GM23338 (cell line): ENCODE measurements around the gene CDC23. TPM values are rescaled to one million over a fixed set of nuclear protein-coding genes. Genes with fewer than 3 reads are reported as not detected.
A peak's percentile ranks its signal among the peaks of the same experiment; 100 is the strongest.

Experiments used
- ATAC-seq: fragments of 200-7000 bp; cut with Tn5 transposase; 3 replicates; pipeline ENCODE4 v1.9.1; 2020
- DNase-seq: peaks from one replicate; pipeline ENCODE4 v3.0.0-alpha.2; 2015; ENCODE audit warnings: low spot score
- H2AFZ ChIP-seq: fragments of 200-600 bp; sonication (generic); 2 replicates; pipeline ENCODE4 v1.8.0; 2016; ENCODE audit warnings: antibody characterized with exemption, mild to moderate bottlenecking, moderate library complexity
- H3F3A ChIP-seq: fragments of 200-600 bp; sonication (generic); replicated peaks from 2 replicates; pipeline ENCODE4 v1.8.0; 2017; ENCODE audit warnings: antibody characterized with exemption, mixed run types, low read depth
- H3K27ac ChIP-seq: fragments of 200-600 bp; sonication (generic); 2 replicates; pipeline ENCODE4 v1.6.1; 2016; ENCODE audit warnings: low read depth
- H3K27me3 ChIP-seq: fragments of 200-600 bp; sonication (generic); 2 replicates; pipeline ENCODE4 v1.8.0; 2016; ENCODE audit warnings: mild to moderate bottlenecking, mixed run types, moderate library complexity; ENCODE audit not compliant: insufficient read depth
- H3K36me3 ChIP-seq: fragments of 200-600 bp; sonication (generic); 2 replicates; pipeline ENCODE4 v1.8.0; 2016; ENCODE audit warnings: mild to moderate bottlenecking; ENCODE audit not compliant: insufficient read depth
- H3K4me1 ChIP-seq: fragments of 200-600 bp; sonication (generic); 2 replicates; pipeline ENCODE4 v1.8.0; 2016; ENCODE audit warnings: mild to moderate bottlenecking, moderate library complexity; ENCODE audit not compliant: insufficient read depth
- H3K4me2 ChIP-seq: fragments of 200-600 bp; sonication (generic); 2 replicates; pipeline ENCODE4 v1.7.1; 2017; ENCODE audit warnings: mixed run types
- H3K4me3 ChIP-seq: fragments of 200-600 bp; sonication (generic); 2 replicates; pipeline ENCODE4 v1.6.1; 2016; ENCODE audit warnings: mixed run types
- H3K79me2 ChIP-seq: fragments of 200-600 bp; sonication (generic); replicated peaks from 2 replicates; pipeline ENCODE4 v1.8.0; 2017; ENCODE audit warnings: mild to moderate bottlenecking; ENCODE audit not compliant: insufficient read depth
- H3K9me2 ChIP-seq: fragments of 200-600 bp; sonication (generic); 2 replicates; pipeline ENCODE4 v1.8.0; 2017; ENCODE audit not compliant: insufficient read depth
- H4K20me1 ChIP-seq: fragments of 200-600 bp; sonication (generic); replicated peaks from 2 replicates; pipeline ENCODE4 v1.8.0; 2017; ENCODE audit warnings: mild to moderate bottlenecking; ENCODE audit not compliant: insufficient read depth
- H3K27ac Mint-ChIP-seq: 2 replicates; pipeline ENCODE4 v1.8.0; 2020; ENCODE audit warnings: inconsistent platforms, mild to moderate bottlenecking, moderate library complexity, mixed read lengths
- H3K27me3 Mint-ChIP-seq: 3 replicates; pipeline ENCODE4 v1.8.0; 2022; ENCODE audit warnings: low read depth, mild to moderate bottlenecking, moderate library complexity, mixed read lengths, inconsistent platforms; ENCODE audit not compliant: insufficient read depth, poor library complexity
- H3K36me3 Mint-ChIP-seq: 3 replicates; pipeline ENCODE4 v1.8.0; 2021; ENCODE audit warnings: low read depth, mild to moderate bottlenecking, inconsistent platforms, moderate library complexity, mixed read lengths
- H3K4me1 Mint-ChIP-seq: 3 replicates; pipeline ENCODE4 v1.8.0; 2020; ENCODE audit warnings: mild to moderate bottlenecking, inconsistent platforms, mixed read lengths
- H3K4me3 Mint-ChIP-seq: 3 replicates; pipeline ENCODE4 v1.8.0; 2021; ENCODE audit warnings: moderate library complexity, mild to moderate bottlenecking, inconsistent platforms, mixed read lengths
- H3K9me3 Mint-ChIP-seq: 3 replicates; pipeline ENCODE4 v1.8.0; 2020; ENCODE audit warnings: moderate library complexity, mild to moderate bottlenecking, inconsistent platforms, mixed read lengths
- CREB1 ChIP-seq: fragments of 250-450 bp; sonication (Bioruptor Pico); IDR thresholded peaks from 2 replicates; pipeline ENCODE4 v1.5.0; 2020; ENCODE audit warnings: low read depth, mild to moderate bottlenecking, moderate library complexity
- EZH2 ChIP-seq: fragments of 200-600 bp; sonication (generic); IDR thresholded peaks from one replicate; pipeline ENCODE4 v1.8.0; 2017; ENCODE audit warnings: antibody characterized with exemption, mild to moderate bottlenecking, low read depth; ENCODE audit not compliant: unreplicated experiment
- EZH2phosphoT487 ChIP-seq: fragments of 200-600 bp; sonication (generic); IDR thresholded peaks from one replicate; pipeline ENCODE4 v1.8.1; 2018; ENCODE audit warnings: antibody characterized with exemption; ENCODE audit not compliant: unreplicated experiment
- JUNB ChIP-seq: IDR thresholded peaks from one replicate; pipeline ENCODE4 v1.6.1; 2016; ENCODE audit warnings: antibody characterized with exemption; ENCODE audit not compliant: unreplicated experiment
- NANOG ChIP-seq: IDR thresholded peaks from 2 replicates; pipeline ENCODE4 v1.6.1; 2016; ENCODE audit warnings: antibody characterized with exemption, borderline replicate concordance
- POLR2AphosphoS5 ChIP-seq: IDR thresholded peaks from 2 replicates; pipeline ENCODE4 v1.6.1; 2016; ENCODE audit warnings: antibody characterized with exemption, low read depth
- STAT1 ChIP-seq: IDR thresholded peaks from one replicate; pipeline ENCODE4 v1.6.1; 2016; ENCODE audit warnings: antibody characterized with exemption; ENCODE audit not compliant: unreplicated experiment
- ZNF114 ChIP-seq: fragments of 250-450 bp; sonication (Bioruptor Pico); IDR thresholded peaks from 2 replicates; pipeline ENCODE4 v1.5.0; 2020; ENCODE audit warnings: mild to moderate bottlenecking, moderate library complexity
- ZNF331 ChIP-seq: fragments of 250-450 bp; sonication (Bioruptor Pico); IDR thresholded peaks from 2 replicates; pipeline ENCODE4 v1.5.0; 2020; ENCODE audit warnings: low read depth, mild to moderate bottlenecking, moderate library complexity
- polyA plus RNA-seq: library from polyadenylated mRNA; unstranded; fragments of >200 nt; fragmentation: Nextera tagmentation; extraction: Ambion mirVana; gene quantifications from 2 replicates; pipeline ENCODE4 v1.2.1, GENCODE V29; 2016
- total RNA-seq: library from RNA; depleted of rRNA; stranded (reverse); fragments of >200 nt; shearing (Covaris generic); gene quantifications from 2 replicates; pipeline ENCODE4 v1.2.3, GENCODE V29; 2014
- TF ChIP-seq, protein P1 (sequence below): IDR thresholded peaks from 2 replicates; pipeline ENCODE4 v1.6.1; 2016; ENCODE audit warnings: antibody characterized with exemption
- TF ChIP-seq, protein P2 (sequence below): fragments of 250-450 bp; sonication (Bioruptor Pico); IDR thresholded peaks from 2 replicates; pipeline ENCODE4 v1.5.0; 2020; ENCODE audit warnings: mild to moderate bottlenecking, moderate library complexity
- TF ChIP-seq, protein P3 (sequence below): IDR thresholded peaks from one replicate; pipeline ENCODE4 v1.6.1; 2018; ENCODE audit warnings: antibody characterized with exemption; ENCODE audit not compliant: unreplicated experiment
- TF ChIP-seq, protein P4 (sequence below), 2 experiments: fragments of 200-600 bp in 1 of 2; sonication (generic) in 1 of 2; conservative IDR thresholded peaks; 2 replicates each; pipeline versions ENCODE4 v1.5.1 to v1.6.1; 2016 to 2017; ENCODE audit warnings: antibody characterized with exemption in 2 of 2, low read depth in 2 of 2, mild to moderate bottlenecking in 2 of 2, moderate library complexity in 1 of 2

CDC23 gene
- total and polyA plus RNA-seq, 2 experiments from 2014 or later: 28.0 to 45.9 TPM

DNA sequence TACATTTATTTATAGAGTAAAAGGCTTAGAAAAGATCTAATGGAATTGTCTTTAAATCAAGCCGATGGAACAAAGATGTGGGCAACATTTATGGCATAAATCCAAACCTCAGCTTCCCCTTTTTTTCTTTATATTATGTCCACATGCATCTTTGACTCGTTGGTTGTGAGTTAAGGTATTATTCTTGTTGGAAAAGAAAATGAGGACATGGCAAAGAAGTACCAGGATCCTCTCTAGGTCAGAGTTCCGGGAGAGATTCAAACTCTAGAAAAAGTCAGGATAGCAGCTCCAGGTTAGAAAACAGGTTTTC is 73.4 kb downstream of the CDC23 start:
- no peak for ATAC-seq

More for the DNA sequence above, 73.4 kb downstream of the CDC23 start:
- H3K27me3 ChIP-seq: no peaks in the 10 kb centered on the region; the same call in 1 of the 2 replicates
- H3K4me3 ChIP-seq: peak overlapping the region; percentile 53
- Mint-ChIP-seq H3K4me3 (peak overlapping the region; percentile 82), H3K4me1 (peaks cover 5% of the 10 kb centered on the region; the same call in 2 of the 3 replicates), H3K9me3 (no peaks in the 10 kb centered on the region), H3K27ac (no peak overlapping the region), H3K36me3 (no peaks in the 10 kb centered on the region), H3K27me3 (peaks cover 2% of the 10 kb centered on the region)
- H3K4me1 ChIP-seq: peaks cover 3% of the 10 kb centered on the region; the same call in 1 of the 2 replicates
- H4K20me1 ChIP-seq: no peaks in the 10 kb centered on the region
- H3K9me2 ChIP-seq: no peaks in the 10 kb centered on the region
- H2AFZ ChIP-seq: peak overlapping the region; percentile 69; the same call in 1 of the 2 replicates
- DNase-seq: no peak
- peak overlapping the region; percentile 56 for H3K4me2 ChIP-seq
- no peaks in the 10 kb centered on the region for H3F3A ChIP-seq
- H3K36me3 ChIP-seq: no peaks in the 10 kb centered on the region
- H3K27ac ChIP-seq: no peak overlapping the region
- no peaks in the 10 kb centered on the region for H3K79me2 ChIP-seq
- TF ChIP-seq ZNF114 (CRISPR knock-in tag) (no peak), JUNB (no peak), POLR2AphosphoS5 (no peak), ZNF331 (CRISPR knock-in tag) (no peak), CREB1 (CRISPR knock-in tag) (no peak), EZH2phosphoT487 (no peak), NANOG (no peak), EZH2 (no peak), STAT1 (no peak)
- TF ChIP-seq, protein P1, sequence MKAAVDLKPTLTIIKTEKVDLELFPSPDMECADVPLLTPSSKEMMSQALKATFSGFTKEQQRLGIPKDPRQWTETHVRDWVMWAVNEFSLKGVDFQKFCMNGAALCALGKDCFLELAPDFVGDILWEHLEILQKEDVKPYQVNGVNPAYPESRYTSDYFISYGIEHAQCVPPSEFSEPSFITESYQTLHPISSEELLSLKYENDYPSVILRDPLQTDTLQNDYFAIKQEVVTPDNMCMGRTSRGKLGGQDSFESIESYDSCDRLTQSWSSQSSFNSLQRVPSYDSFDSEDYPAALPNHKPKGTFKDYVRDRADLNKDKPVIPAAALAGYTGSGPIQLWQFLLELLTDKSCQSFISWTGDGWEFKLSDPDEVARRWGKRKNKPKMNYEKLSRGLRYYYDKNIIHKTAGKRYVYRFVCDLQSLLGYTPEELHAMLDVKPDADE: no peak
- TF ChIP-seq, protein P2, sequence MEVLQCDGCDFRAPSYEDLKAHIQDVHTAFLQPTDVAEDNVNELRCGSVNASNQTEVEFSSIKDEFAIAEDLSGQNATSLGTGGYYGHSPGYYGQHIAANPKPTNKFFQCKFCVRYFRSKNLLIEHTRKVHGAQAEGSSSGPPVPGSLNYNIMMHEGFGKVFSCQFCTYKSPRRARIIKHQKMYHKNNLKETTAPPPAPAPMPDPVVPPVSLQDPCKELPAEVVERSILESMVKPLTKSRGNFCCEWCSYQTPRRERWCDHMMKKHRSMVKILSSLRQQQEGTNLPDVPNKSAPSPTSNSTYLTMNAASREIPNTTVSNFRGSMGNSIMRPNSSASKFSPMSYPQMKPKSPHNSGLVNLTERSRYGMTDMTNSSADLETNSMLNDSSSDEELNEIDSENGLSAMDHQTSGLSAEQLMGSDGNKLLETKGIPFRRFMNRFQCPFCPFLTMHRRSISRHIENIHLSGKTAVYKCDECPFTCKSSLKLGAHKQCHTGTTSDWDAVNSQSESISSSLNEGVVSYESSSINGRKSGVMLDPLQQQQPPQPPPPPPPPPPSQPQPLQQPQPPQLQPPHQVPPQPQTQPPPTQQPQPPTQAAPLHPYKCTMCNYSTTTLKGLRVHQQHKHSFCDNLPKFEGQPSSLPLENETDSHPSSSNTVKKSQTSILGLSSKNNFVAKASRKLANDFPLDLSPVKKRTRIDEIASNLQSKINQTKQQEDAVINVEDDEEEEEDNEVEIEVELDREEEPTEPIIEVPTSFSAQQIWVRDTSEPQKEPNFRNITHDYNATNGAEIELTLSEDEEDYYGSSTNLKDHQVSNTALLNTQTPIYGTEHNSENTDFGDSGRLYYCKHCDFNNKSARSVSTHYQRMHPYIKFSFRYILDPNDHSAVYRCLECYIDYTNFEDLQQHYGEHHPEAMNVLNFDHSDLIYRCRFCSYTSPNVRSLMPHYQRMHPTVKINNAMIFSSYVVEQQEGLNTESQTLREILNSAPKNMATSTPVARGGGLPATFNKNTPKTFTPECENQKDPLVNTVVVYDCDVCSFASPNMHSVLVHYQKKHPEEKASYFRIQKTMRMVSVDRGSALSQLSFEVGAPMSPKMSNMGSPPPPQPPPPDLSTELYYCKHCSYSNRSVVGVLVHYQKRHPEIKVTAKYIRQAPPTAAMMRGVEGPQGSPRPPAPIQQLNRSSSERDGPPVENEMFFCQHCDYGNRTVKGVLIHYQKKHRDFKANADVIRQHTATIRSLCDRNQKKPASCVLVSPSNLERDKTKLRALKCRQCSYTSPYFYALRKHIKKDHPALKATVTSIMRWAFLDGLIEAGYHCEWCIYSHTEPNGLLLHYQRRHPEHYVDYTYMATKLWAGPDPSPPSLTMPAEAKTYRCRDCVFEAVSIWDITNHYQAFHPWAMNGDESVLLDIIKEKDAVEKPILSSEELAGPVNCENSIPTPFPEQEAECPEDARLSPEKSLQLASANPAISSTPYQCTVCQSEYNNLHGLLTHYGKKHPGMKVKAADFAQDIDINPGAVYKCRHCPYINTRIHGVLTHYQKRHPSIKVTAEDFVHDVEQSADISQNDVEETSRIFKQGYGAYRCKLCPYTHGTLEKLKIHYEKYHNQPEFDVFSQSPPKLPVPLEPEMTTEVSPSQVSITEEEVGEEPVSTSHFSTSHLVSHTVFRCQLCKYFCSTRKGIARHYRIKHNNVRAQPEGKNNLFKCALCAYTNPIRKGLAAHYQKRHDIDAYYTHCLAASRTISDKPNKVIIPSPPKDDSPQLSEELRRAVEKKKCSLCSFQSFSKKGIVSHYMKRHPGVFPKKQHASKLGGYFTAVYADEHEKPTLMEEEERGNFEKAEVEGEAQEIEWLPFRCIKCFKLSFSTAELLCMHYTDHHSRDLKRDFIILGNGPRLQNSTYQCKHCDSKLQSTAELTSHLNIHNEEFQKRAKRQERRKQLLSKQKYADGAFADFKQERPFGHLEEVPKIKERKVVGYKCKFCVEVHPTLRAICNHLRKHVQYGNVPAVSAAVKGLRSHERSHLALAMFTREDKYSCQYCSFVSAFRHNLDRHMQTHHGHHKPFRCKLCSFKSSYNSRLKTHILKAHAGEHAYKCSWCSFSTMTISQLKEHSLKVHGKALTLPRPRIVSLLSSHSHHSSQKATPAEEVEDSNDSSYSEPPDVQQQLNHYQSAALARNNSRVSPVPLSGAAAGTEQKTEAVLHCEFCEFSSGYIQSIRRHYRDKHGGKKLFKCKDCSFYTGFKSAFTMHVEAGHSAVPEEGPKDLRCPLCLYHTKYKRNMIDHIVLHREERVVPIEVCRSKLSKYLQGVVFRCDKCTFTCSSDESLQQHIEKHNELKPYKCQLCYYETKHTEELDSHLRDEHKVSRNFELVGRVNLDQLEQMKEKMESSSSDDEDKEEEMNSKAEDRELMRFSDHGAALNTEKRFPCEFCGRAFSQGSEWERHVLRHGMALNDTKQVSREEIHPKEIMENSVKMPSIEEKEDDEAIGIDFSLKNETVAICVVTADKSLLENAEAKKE (CRISPR knock-in tag): no peak
- TF ChIP-seq, protein P3, sequence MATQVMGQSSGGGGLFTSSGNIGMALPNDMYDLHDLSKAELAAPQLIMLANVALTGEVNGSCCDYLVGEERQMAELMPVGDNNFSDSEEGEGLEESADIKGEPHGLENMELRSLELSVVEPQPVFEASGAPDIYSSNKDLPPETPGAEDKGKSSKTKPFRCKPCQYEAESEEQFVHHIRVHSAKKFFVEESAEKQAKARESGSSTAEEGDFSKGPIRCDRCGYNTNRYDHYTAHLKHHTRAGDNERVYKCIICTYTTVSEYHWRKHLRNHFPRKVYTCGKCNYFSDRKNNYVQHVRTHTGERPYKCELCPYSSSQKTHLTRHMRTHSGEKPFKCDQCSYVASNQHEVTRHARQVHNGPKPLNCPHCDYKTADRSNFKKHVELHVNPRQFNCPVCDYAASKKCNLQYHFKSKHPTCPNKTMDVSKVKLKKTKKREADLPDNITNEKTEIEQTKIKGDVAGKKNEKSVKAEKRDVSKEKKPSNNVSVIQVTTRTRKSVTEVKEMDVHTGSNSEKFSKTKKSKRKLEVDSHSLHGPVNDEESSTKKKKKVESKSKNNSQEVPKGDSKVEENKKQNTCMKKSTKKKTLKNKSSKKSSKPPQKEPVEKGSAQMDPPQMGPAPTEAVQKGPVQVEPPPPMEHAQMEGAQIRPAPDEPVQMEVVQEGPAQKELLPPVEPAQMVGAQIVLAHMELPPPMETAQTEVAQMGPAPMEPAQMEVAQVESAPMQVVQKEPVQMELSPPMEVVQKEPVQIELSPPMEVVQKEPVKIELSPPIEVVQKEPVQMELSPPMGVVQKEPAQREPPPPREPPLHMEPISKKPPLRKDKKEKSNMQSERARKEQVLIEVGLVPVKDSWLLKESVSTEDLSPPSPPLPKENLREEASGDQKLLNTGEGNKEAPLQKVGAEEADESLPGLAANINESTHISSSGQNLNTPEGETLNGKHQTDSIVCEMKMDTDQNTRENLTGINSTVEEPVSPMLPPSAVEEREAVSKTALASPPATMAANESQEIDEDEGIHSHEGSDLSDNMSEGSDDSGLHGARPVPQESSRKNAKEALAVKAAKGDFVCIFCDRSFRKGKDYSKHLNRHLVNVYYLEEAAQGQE: no peak
- TF ChIP-seq, protein P4, sequence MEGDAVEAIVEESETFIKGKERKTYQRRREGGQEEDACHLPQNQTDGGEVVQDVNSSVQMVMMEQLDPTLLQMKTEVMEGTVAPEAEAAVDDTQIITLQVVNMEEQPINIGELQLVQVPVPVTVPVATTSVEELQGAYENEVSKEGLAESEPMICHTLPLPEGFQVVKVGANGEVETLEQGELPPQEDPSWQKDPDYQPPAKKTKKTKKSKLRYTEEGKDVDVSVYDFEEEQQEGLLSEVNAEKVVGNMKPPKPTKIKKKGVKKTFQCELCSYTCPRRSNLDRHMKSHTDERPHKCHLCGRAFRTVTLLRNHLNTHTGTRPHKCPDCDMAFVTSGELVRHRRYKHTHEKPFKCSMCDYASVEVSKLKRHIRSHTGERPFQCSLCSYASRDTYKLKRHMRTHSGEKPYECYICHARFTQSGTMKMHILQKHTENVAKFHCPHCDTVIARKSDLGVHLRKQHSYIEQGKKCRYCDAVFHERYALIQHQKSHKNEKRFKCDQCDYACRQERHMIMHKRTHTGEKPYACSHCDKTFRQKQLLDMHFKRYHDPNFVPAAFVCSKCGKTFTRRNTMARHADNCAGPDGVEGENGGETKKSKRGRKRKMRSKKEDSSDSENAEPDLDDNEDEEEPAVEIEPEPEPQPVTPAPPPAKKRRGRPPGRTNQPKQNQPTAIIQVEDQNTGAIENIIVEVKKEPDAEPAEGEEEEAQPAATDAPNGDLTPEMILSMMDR (conservative IDR thresholded peaks at IDR 0.05; ENCODE audit: low read depth in 2 of 2): no peak
